CD4-positive, alpha-beta T cell treated with Interleukin-6 for 4 hours (primary cell): ENCODE measurements around the gene ARNT2.
"Not testable (repeated sequence)": the region's sequence is repeated elsewhere in the genome, so short reads cannot be mapped to it uniquely, and the experiment has no call there.

Experiments used
- DNase-seq: peaks from one replicate; pipeline ENCODE4 v3.0.0-alpha.2; 2020; ENCODE audit warnings: mixed read lengths

Gene ARNT2

GRCh38 chr15:80404057-80404760, at the start of gene ARNT2:
TSS of gene ARNT2 (plus strand) at chr15:80404382. CDS start at chr15:80404516, 134 bp downstream.
- DNase-seq: no peak

GRCh38 chr15:80367094-80367493, 37.1 kb upstream of the ARNT2 start:
- DNase-seq: no peak

GRCh38 chr15:80367661-80368060, 36.5 kb upstream of the ARNT2 start:
- no peak for DNase-seq

GRCh38 chr15:80371924-80372323, 32.3 kb upstream of the ARNT2 start:
- DNase-seq: no peak

GRCh38 chr15:80374441-80374840, 29.7 kb upstream of the ARNT2 start:
- DNase-seq: no peak

GRCh38 chr15:80375968-80376891, 28.0 kb upstream of the ARNT2 start:
- DNase-seq: no peak

GRCh38 chr15:80379693-80380092, 24.5 kb upstream of the ARNT2 start:
- DNase-seq: no peak

- no peak for DNase-seq
Measured at GRCh38 chr15:80380154-80380553, 24.0 kb upstream of the ARNT2 start.

GRCh38 chr15:80382285-80382684, 21.9 kb upstream of the ARNT2 start:
- no peak for DNase-seq

GRCh38 chr15:80384432-80384831, 19.8 kb upstream of the ARNT2 start:
- DNase-seq: no peak

GRCh38 chr15:80386151-80386550, 18.0 kb upstream of the ARNT2 start:
- no peak for DNase-seq

GRCh38 chr15:80388326-80388725, 15.9 kb upstream of the ARNT2 start:
- no peak for DNase-seq

GRCh38 chr15:80389370-80389769, 14.8 kb upstream of the ARNT2 start:
- DNase-seq: no peak

- not testable (repeated sequence) for DNase-seq
Measured at GRCh38 chr15:80390942-80391341, 13.2 kb upstream of the ARNT2 start.

- no peak for DNase-seq
Measured at GRCh38 chr15:80395616-80396015, 8.6 kb upstream of the ARNT2 start.

- DNase-seq: no peak
Measured at GRCh38 chr15:80396096-80396495, 8.1 kb upstream of the ARNT2 start.

- DNase-seq: no peak
Measured at GRCh38 chr15:80399508-80399907, 4.7 kb upstream of the ARNT2 start.

GRCh38 chr15:80401456-80401855, 2.7 kb upstream of the ARNT2 start:
- DNase-seq: no peak

- no peak for DNase-seq
Measured at GRCh38 chr15:80402339-80402738, 1.8 kb upstream of the ARNT2 start.

- DNase-seq: no peak
Measured at GRCh38 chr15:80403712-80404056, 498 bp upstream of the ARNT2 start.

GRCh38 chr15:80404761-80405553, 775 bp downstream of the ARNT2 start:
- no peak for DNase-seq

- no peak for DNase-seq
Measured at GRCh38 chr15:80405554-80405850, 1.3 kb downstream of the ARNT2 start.

- DNase-seq: no peak
Measured at GRCh38 chr15:80405970-80406369, 1.8 kb downstream of the ARNT2 start.
